B cell (primary cell): ENCODE measurements around the gene IL34.

Source experiments
- EZH2 ChIP-seq: IDR thresholded peaks from 2 replicates; pipeline ENCODE4 v1.6.1; 2012; ENCODE audit warnings: borderline replicate concordance, low read depth, mild to moderate bottlenecking, moderate library complexity, low read length; ENCODE audit not compliant: insufficient read depth, poor library complexity, severe bottlenecking
- TF ChIP-seq, protein P1 (sequence below): fragments of 200-600 bp; IDR thresholded peaks from one replicate; pipeline ENCODE4 v1.8.0; 2022; ENCODE audit warnings: antibody characterized with exemption, mild to moderate bottlenecking

DNA sequence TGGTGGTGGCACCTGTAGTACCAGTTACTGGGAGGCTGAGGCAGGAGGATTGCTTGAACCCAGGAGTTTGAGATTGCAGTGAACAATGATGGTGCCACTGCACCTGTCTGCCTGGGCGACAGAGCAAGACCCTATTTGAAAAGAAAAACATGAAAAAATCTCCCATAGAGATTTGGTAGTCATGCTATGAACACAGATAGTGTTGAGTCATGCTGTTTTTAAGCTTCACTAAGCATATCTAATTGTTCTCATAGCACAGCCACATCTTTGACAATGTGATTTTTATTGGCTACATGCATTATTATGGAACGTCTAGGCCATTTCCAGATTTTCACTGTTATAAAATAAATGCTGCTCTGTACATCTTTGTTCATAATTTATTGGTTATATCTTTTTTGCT, 6.0 kb downstream of the IL34 start:
- TF ChIP-seq, protein P1, sequence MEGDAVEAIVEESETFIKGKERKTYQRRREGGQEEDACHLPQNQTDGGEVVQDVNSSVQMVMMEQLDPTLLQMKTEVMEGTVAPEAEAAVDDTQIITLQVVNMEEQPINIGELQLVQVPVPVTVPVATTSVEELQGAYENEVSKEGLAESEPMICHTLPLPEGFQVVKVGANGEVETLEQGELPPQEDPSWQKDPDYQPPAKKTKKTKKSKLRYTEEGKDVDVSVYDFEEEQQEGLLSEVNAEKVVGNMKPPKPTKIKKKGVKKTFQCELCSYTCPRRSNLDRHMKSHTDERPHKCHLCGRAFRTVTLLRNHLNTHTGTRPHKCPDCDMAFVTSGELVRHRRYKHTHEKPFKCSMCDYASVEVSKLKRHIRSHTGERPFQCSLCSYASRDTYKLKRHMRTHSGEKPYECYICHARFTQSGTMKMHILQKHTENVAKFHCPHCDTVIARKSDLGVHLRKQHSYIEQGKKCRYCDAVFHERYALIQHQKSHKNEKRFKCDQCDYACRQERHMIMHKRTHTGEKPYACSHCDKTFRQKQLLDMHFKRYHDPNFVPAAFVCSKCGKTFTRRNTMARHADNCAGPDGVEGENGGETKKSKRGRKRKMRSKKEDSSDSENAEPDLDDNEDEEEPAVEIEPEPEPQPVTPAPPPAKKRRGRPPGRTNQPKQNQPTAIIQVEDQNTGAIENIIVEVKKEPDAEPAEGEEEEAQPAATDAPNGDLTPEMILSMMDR, result no peak
- no peak for TF ChIP-seq EZH2
